Spleen (tissue), 11 donors: ENCODE results near the gene FBXL2. TPM values are rescaled to one million over a fixed set of nuclear protein-coding genes. Genes with fewer than 3 reads are reported as not detected.
A peak's percentile ranks its signal among the peaks of the same experiment; 100 is the strongest.

Source experiments
- DNase-seq: peaks from one replicate; pipeline ENCODE4 v3.0.0-alpha.2; 2020
- H3K27ac ChIP-seq, 8 donors: fragments of 200-600 bp; sonication (generic) in 7 of 8; 1 replicate in 4 of 8; 2 replicates in 4 of 8; pipeline versions ENCODE4 v1.5.0 to v1.8.0; 2016 to 2021; ENCODE audit warnings: inconsistent platforms in 4 of 8, mild to moderate bottlenecking in 4 of 8, moderate library complexity in 1 of 8
- H3K27me3 ChIP-seq, 7 donors: fragments of 200-600 bp; sonication (generic) in 6 of 7; replicated peaks in 1 of 7; 1 replicate in 4 of 7; 2 replicates in 3 of 7; pipeline versions ENCODE4 v1.5.0 to v1.8.0; 2016 to 2021; ENCODE audit warnings: inconsistent platforms in 3 of 7, mild to moderate bottlenecking in 1 of 7
- H3K36me3 ChIP-seq, 6 donors: fragments of 200-600 bp; sonication (generic) in 5 of 6; 1 replicate in 4 of 6; 2 replicates in 2 of 6; pipeline versions ENCODE4 v1.5.0 to v1.8.0; 2016 to 2021; ENCODE audit warnings: inconsistent platforms in 2 of 6
- H3K4me1 ChIP-seq, 6 donors: fragments of 200-600 bp; sonication (generic) in 5 of 6; 1 replicate in 3 of 6; 2 replicates in 3 of 6; pipeline versions ENCODE4 v1.5.0 to v1.8.0; 2016 to 2021; ENCODE audit warnings: inconsistent platforms in 3 of 6
- H3K4me3 ChIP-seq, 8 donors: fragments of 200-600 bp; sonication (generic) in 7 of 8; 1 replicate in 4 of 8; 2 replicates in 4 of 8; pipeline versions ENCODE4 v1.5.0 to v1.8.0; 2016 to 2021; ENCODE audit warnings: inconsistent platforms in 4 of 8, mild to moderate bottlenecking in 4 of 8, moderate library complexity in 2 of 8
- H3K9me3 ChIP-seq, 8 donors: fragments of 200-600 bp; sonication (generic) in 7 of 8; 1 replicate in 4 of 8; 2 replicates in 4 of 8; pipeline versions ENCODE4 v1.5.0 to v1.8.0; 2016 to 2021; ENCODE audit warnings: inconsistent platforms in 4 of 8
- CTCF ChIP-seq, 11 experiments: fragments of 200-600 bp in 7 of 11; fragments of 450-650 bp in 4 of 11; sonication (generic) in 4 of 11; IDR thresholded peaks in 8 of 11; conservative IDR thresholded peaks in 3 of 11; 1 replicate in 7 of 11; 2 replicates in 4 of 11; pipeline versions ENCODE4 v1.4.0 to v1.8.0; 2016 to 2021; ENCODE audit warnings: antibody characterized with exemption in 11 of 11, inconsistent platforms in 4 of 11, mild to moderate bottlenecking in 1 of 11
- POLR2A ChIP-seq, 3 donors: fragments of 450-650 bp; IDR thresholded peaks; one replicate each; pipeline ENCODE4 v1.5.1; 2017; ENCODE audit warnings: antibody characterized with exemption in 3 of 3, mild to moderate bottlenecking in 1 of 3
- POLR2AphosphoS5 ChIP-seq, 3 donors: sonication (generic); formaldehyde crosslinking; IDR thresholded peaks; one replicate each; pipeline ENCODE4 v1.5.1; 2017; ENCODE audit warnings: antibody characterized with exemption in 3 of 3
- WGBS, 5 donors: extraction: QIAGEN DNeasy Blood & Tissue Kit in 3 of 5; methylation state at CpG; one replicate each; pipeline versions ENCODE4 v1.1.5 to v1.1.7; 2013 to 2018; 5-methylcytosine and 5-hydroxymethylcytosine counted together
- intact Hi-C: fragments of 100-400 bp; cut with DNase I; formaldehyde crosslinking; loops from one replicate; pipeline ENCODE4 v1.15.0; 2023; ENCODE audit warnings: low total_unique reads
- polyA plus RNA-seq, 3 donors: library from polyadenylated mRNA; stranded (reverse); fragments of 200-250 nt; gene quantifications; one replicate each; pipeline ENCODE4 v1.2.1, GENCODE V29; 2013
- total RNA-seq, 7 donors: library from RNA; depleted of rRNA in 3 of 7; stranded (reverse); fragments of >200 nt in 3 of 7; fragmentation: NEBNext Ultra II Directional in 4 of 7; extraction: Animal tissue kit (Norgen Biotek cat#: 25700) in 4 of 7; gene quantifications; one replicate each; pipeline versions ENCODE4 v1.1.0 to v1.2.1, GENCODE V29; 2016 to 2021
- donor health status: healthy with polysubstance abuse.
- donor health status: DM: no; HTN: no; CAD: no; lungs with moderate emphysema.
- donor health status: DM: no; HTN: no; CAD: no.
- donor health status: Bipolar disorder and iron deficiency.
- donor health status: healthy.
- donor health status: DM: no; HTN: no; CAD: no.
- donor health status: DM: yes; HTN: yes; CAD: no.

Gene FBXL2
- total and polyA plus RNA-seq, 10 donors = 0.20 to 2.0 (median 1.1) TPM

DNA sequence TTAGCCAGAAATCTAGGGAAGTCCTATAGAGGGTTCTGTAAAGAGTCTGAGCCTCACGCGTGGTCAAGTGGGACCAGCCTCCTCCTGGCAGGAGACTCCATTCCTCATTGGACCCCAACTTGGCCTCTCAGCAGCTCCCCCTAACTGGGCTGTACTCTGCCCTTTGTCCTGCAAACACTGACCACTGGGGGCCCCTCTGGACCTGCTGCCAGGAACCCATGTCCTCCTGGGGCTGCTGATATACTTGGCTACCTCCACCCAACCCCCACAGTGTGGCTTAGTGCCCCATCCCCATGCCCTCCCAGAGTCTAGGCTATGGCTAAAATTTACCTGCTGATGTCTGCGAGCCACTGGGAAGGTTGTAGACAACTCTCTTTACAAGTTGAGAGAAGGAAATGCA is 100.2 kb downstream of the FBXL2 start:
- no peak for DNase-seq
- Histone ChIP-seq H3K27ac (no peak overlapping the region), H3K4me1 (peaks cover 0 to 6% (median 6%) of the 10 kb centered on the region in 6 donors), H3K27me3 (no peaks in the 10 kb centered on the region), H3K4me3 (no peak overlapping the region), H3K9me3 (no peaks in the 10 kb centered on the region), H3K36me3 (no peaks in the 10 kb centered on the region)
- no peak for TF ChIP-seq CTCF (IDR thresholded peaks at IDR 0.05 in 8 of 11, conservative IDR thresholded peaks at IDR 0.05 in 3 of 11)
- TF ChIP-seq POLR2AphosphoS5 (IDR thresholded peaks at IDR 0.05) = no peak
- TF ChIP-seq POLR2A (IDR thresholded peaks at IDR 0.05) = no peak
- intact Hi-C loops = loop anchor here (10.0 kb wide), 1 partner anchor 423 kb away; the partner anchor contains the start of gene CCR4
- 84 to 90% (median 85%) methylated on average over 3 of the region's 3 CpGs for WGBS, 5 donors

GRCh38 chr3:33377931-33378330 is 100.7 kb downstream of the FBXL2 start:
- Histone ChIP-seq H3K4me3 (no peak overlapping the region), H3K36me3 (no peaks in the 10 kb centered on the region), H3K27ac (no peak overlapping the region), H3K9me3 (no peaks in the 10 kb centered on the region), H3K4me1 (peaks cover 0 to 2% (median 2%) of the 10 kb centered on the region in 6 donors), H3K27me3 (no peaks in the 10 kb centered on the region)
- intact Hi-C loops = loop anchor here (10.0 kb wide), 1 partner anchor 423 kb away; the partner anchor contains the start of gene CCR4
- 88 to 98% (median 93%) methylated on average over 3 of the region's 3 CpGs for WGBS, 5 donors
- no peak for DNase-seq
- TF ChIP-seq CTCF (IDR thresholded peaks at IDR 0.05 in 8 of 11, conservative IDR thresholded peaks at IDR 0.05 in 3 of 11) = no peak
- TF ChIP-seq POLR2A (IDR thresholded peaks at IDR 0.05) = no peak
- TF ChIP-seq POLR2AphosphoS5 (IDR thresholded peaks at IDR 0.05) = no peak

GRCh38 chr3:33380653-33381052 is 103.4 kb downstream of the FBXL2 start:
- H3K27ac ChIP-seq = no peak overlapping the region
- H3K4me1 ChIP-seq = peaks cover 0 to 3% (median 0%) of the 10 kb centered on the region in 6 donors
- TF ChIP-seq POLR2AphosphoS5 (IDR thresholded peaks at IDR 0.05) (no peak), POLR2A (IDR thresholded peaks at IDR 0.05) (no peak), CTCF (IDR thresholded peaks at IDR 0.05 in 8 of 11, conservative IDR thresholded peaks at IDR 0.05 in 3 of 11) (no peak)
- no peak overlapping the region for H3K4me3 ChIP-seq
- peaks cover 0 to 17% (median 0%) of the 10 kb centered on the region in 6 donors for H3K36me3 ChIP-seq
- WGBS, 5 donors = 92 to 97% (median 93%) methylated on average over 3 of the region's 3 CpGs
- H3K27me3 ChIP-seq = no peaks in the 10 kb centered on the region
- no peaks in the 10 kb centered on the region for H3K9me3 ChIP-seq
- intact Hi-C loops = no loop called here
- DNase-seq = no peak

GRCh38 chr3:33383951-33384350 is 106.7 kb downstream of the FBXL2 start:
- WGBS, 5 donors = 97% methylated on average over 12 of the region's 12 CpGs
- H3K36me3 ChIP-seq = peaks cover 0 to 50% (median 15%) of the 10 kb centered on the region in 6 donors
- no peak overlapping the region for H3K27ac ChIP-seq
- peak in 2 of 3 donors; percentile 23 to 50 for TF ChIP-seq POLR2AphosphoS5 (IDR thresholded peaks at IDR 0.05)
- TF ChIP-seq POLR2A (IDR thresholded peaks at IDR 0.05) = no peak
- no peak for TF ChIP-seq CTCF (IDR thresholded peaks at IDR 0.05 in 8 of 11, conservative IDR thresholded peaks at IDR 0.05 in 3 of 11)
- H3K4me3 ChIP-seq = no peak overlapping the region
- H3K9me3 ChIP-seq = no peaks in the 10 kb centered on the region
- H3K4me1 ChIP-seq = peaks cover 0 to 7% (median 0%) of the 10 kb centered on the region in 6 donors
- DNase-seq = no peak
- intact Hi-C loops = no loop called here
- no peaks in the 10 kb centered on the region for H3K27me3 ChIP-seq
